Lower lobe of right lung (tissue), 2 donors: ENCODE results near the gene PAIP1. TPM values are rescaled to one million over a fixed set of nuclear protein-coding genes. Genes with fewer than 3 reads are reported as not detected.
A peak's percentile ranks its signal among the peaks of the same experiment; 100 is the strongest.
"Not testable (repeated sequence)": the region's sequence is repeated elsewhere in the genome, so short reads cannot be mapped to it uniquely, and the experiment has no call there.

Source experiments
- ATAC-seq, 2 donors: fragments of 200-7000 bp; cut with Tn5 transposase; one replicate each; pipeline ENCODE4 v1.9.1; 2020 to 2022; ENCODE audit warnings: mild to moderate bottlenecking in 2 of 2, moderate library complexity in 2 of 2
- DNase-seq: peaks from one replicate; pipeline ENCODE4 v3.0.0-alpha.2; 2020
- H3K27ac ChIP-seq: fragments of 200-600 bp; one replicate; pipeline ENCODE4 v1.8.0; 2022
- H3K27me3 ChIP-seq: fragments of 200-600 bp; one replicate; pipeline ENCODE4 v1.8.0; 2022; ENCODE audit warnings: low read depth
- H3K36me3 ChIP-seq: fragments of 200-600 bp; one replicate; pipeline ENCODE4 v1.8.0; 2022; ENCODE audit warnings: mild to moderate bottlenecking
- H3K4me1 ChIP-seq: fragments of 200-600 bp; one replicate; pipeline ENCODE4 v1.8.0; 2022
- H3K4me3 ChIP-seq: fragments of 200-600 bp; one replicate; pipeline ENCODE4 v1.8.0; 2022; ENCODE audit warnings: mild to moderate bottlenecking
- H3K9me3 ChIP-seq: fragments of 200-600 bp; one replicate; pipeline ENCODE4 v1.8.0; 2022
- CTCF ChIP-seq: fragments of 200-600 bp; IDR thresholded peaks from one replicate; pipeline ENCODE4 v1.8.0; 2022; ENCODE audit warnings: antibody characterized with exemption, mild to moderate bottlenecking
- intact Hi-C: fragments of 100-400 bp; cut with DNase I; formaldehyde crosslinking; loops from one replicate; pipeline ENCODE4 v1.11.0; 2022
- total RNA-seq: library from RNA; stranded (reverse); fragmentation: NEBNext Ultra II Directional; extraction: Animal tissue kit (Norgen Biotek cat#: 25700); gene quantifications from one replicate; pipeline ENCODE4 v1.2.1, GENCODE V29; 2021
- donor health status: DM: no; HTN: yes; CAD: no; lungs with severe emphysema.

PAIP1 gene
- total RNA-seq, 1 donor from 2014 or later: 71.9 TPM

- intact Hi-C loops: no loop called here
- Histone ChIP-seq H3K4me1 (peaks cover 8% of the 10 kb centered on the region), H3K27me3 (no peaks in the 10 kb centered on the region), H3K36me3 (no peaks in the 10 kb centered on the region), H3K27ac (no peak overlapping the region), H3K9me3 (no peaks in the 10 kb centered on the region), H3K4me3 (peak overlapping the region; percentile 74)
- no peak for TF ChIP-seq CTCF
- no peak for ATAC-seq
- DNase-seq: no peak
Observed at GRCh38 chr5:43514025-43514424, 42.9 kb downstream of the PAIP1 start.

GRCh38 chr5:43511062-43511461, 45.8 kb downstream of the PAIP1 start:
- H3K36me3 ChIP-seq, H3K9me3 ChIP-seq, H3K27ac ChIP-seq, H3K4me3 ChIP-seq, H3K27me3 ChIP-seq, intact Hi-C loops, DNase-seq, ATAC-seq, H3K4me1 ChIP-seq: not testable (repeated sequence)

- Histone ChIP-seq H3K27me3 (no peaks in the 10 kb centered on the region), H3K36me3 (no peaks in the 10 kb centered on the region), H3K27ac (no peak overlapping the region), H3K9me3 (no peaks in the 10 kb centered on the region), H3K4me1 (no peaks in the 10 kb centered on the region), H3K4me3 (no peak overlapping the region)
- intact Hi-C loops: no loop called here
- DNase-seq (no peak), ATAC-seq (no peak)
- no peak for TF ChIP-seq CTCF
Observed at GRCh38 chr5:43498581-43498980, 58.3 kb downstream of the PAIP1 start.

GRCh38 chr5:43497311-43498104, 59.4 kb downstream of the PAIP1 start:
- H3K4me1 ChIP-seq: no peaks in the 10 kb centered on the region
- H3K9me3 ChIP-seq: no peaks in the 10 kb centered on the region
- TF ChIP-seq CTCF: no peak
- H3K36me3 ChIP-seq: no peaks in the 10 kb centered on the region
- no peaks in the 10 kb centered on the region for H3K27me3 ChIP-seq
- no peak overlapping the region for H3K4me3 ChIP-seq
- ATAC-seq (no peak), DNase-seq (no peak)
- intact Hi-C loops: no loop called here
- no peak overlapping the region for H3K27ac ChIP-seq

- ATAC-seq (no peak), DNase-seq (no peak)
- TF ChIP-seq CTCF: no peak
- no peaks in the 10 kb centered on the region for H3K27me3 ChIP-seq
- no peak overlapping the region for H3K27ac ChIP-seq
- intact Hi-C loops: no loop called here
- H3K4me1 ChIP-seq: no peaks in the 10 kb centered on the region
- no peak overlapping the region for H3K4me3 ChIP-seq
- H3K36me3 ChIP-seq: no peaks in the 10 kb centered on the region
- H3K9me3 ChIP-seq: no peaks in the 10 kb centered on the region
Observed at GRCh38 chr5:43491326-43491725, 65.6 kb downstream of the PAIP1 start.

- no peaks in the 10 kb centered on the region for H3K9me3 ChIP-seq
- H3K4me1 ChIP-seq: peaks cover 18% of the 10 kb centered on the region
- no peaks in the 10 kb centered on the region for H3K36me3 ChIP-seq
- no peak for TF ChIP-seq CTCF
- no peak for DNase-seq
- ATAC-seq: no peak
- intact Hi-C loops: no loop called here
- no peak overlapping the region for H3K27ac ChIP-seq
- H3K27me3 ChIP-seq: no peaks in the 10 kb centered on the region
- H3K4me3 ChIP-seq: no peak overlapping the region
Observed at GRCh38 chr5:43486353-43486752, 70.5 kb downstream of the PAIP1 start.
